ENCODE data around the gene PCNX4. TPM values are rescaled to one million over a fixed set of nuclear protein-coding genes. Genes with fewer than 3 reads are reported as not detected.

Gene PCNX4
- total and polyA plus RNA-seq, 8 donors, result 9.5 to 24.0 (median 16.1) TPM

GRCh38 chr14:60210703-60211102, 119.0 kb downstream of the PCNX4 start:
- no peak overlapping the region for H3K4me3 ChIP-seq
- H3K4me1 ChIP-seq, result no peaks in the 10 kb centered on the region
- ATAC-seq (no peak), DNase-seq (no peak), FAIRE-seq (no peak)
- TF ChIP-seq, protein P1, sequence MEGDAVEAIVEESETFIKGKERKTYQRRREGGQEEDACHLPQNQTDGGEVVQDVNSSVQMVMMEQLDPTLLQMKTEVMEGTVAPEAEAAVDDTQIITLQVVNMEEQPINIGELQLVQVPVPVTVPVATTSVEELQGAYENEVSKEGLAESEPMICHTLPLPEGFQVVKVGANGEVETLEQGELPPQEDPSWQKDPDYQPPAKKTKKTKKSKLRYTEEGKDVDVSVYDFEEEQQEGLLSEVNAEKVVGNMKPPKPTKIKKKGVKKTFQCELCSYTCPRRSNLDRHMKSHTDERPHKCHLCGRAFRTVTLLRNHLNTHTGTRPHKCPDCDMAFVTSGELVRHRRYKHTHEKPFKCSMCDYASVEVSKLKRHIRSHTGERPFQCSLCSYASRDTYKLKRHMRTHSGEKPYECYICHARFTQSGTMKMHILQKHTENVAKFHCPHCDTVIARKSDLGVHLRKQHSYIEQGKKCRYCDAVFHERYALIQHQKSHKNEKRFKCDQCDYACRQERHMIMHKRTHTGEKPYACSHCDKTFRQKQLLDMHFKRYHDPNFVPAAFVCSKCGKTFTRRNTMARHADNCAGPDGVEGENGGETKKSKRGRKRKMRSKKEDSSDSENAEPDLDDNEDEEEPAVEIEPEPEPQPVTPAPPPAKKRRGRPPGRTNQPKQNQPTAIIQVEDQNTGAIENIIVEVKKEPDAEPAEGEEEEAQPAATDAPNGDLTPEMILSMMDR (IDR thresholded peaks at IDR 0.05), result no peak
- H3K36me3 ChIP-seq, result no peaks in the 10 kb centered on the region
- H3K27me3 ChIP-seq, result no peaks in the 10 kb centered on the region
- intact Hi-C loops (cut with DNase I), result no loop called here
- no peak overlapping the region for H3K27ac ChIP-seq
- 64 to 76% methylated on average over 1 of the region's 1 CpG for WGBS, 2 donors
- no peaks in the 10 kb centered on the region for H3K9me3 ChIP-seq

DNA sequence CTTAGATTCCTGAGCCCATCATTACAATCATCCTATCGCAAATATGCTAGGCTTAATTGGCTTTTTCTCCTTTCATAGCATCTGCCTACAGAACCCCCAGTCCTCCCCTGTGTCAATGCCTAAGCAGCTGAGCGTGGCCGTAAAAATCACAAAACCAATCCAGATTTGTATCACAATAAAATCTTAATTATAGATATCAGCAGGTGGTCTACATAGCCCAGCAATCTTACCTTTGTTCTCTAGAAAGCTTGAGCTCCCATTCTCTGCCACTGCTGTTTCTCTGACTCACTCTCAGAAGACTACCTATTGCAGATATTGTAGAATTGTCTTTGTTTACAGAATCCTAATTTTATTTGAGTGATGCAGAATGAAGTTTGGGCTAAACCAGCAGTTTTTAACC, 119.4 kb downstream of the PCNX4 start:
- 95 to 96% methylated on average over 3 of the region's 3 CpGs for WGBS, 2 donors
- Histone ChIP-seq H3K4me1 (no peaks in the 10 kb centered on the region), H3K27ac (no peak overlapping the region), H3K36me3 (no peaks in the 10 kb centered on the region), H3K4me3 (no peak overlapping the region), H3K9me3 (no peaks in the 10 kb centered on the region), H3K27me3 (no peaks in the 10 kb centered on the region)
- DNase-seq (no peak), FAIRE-seq (no peak), ATAC-seq (no peak)
- TF ChIP-seq, protein P1 (IDR thresholded peaks at IDR 0.05), result no peak
- intact Hi-C loops (cut with DNase I), result no loop called here

- FAIRE-seq (no peak), ATAC-seq (no peak), DNase-seq (no peak)
- no peaks in the 10 kb centered on the region for H3K36me3 ChIP-seq
- intact Hi-C loops (cut with DNase I), result no loop called here
- no peaks in the 10 kb centered on the region for H3K27me3 ChIP-seq
- TF ChIP-seq, protein P1 (IDR thresholded peaks at IDR 0.05), result no peak
- no peak overlapping the region for H3K4me3 ChIP-seq
- no peaks in the 10 kb centered on the region for H3K4me1 ChIP-seq
- no peaks in the 10 kb centered on the region for H3K9me3 ChIP-seq
- 82 to 86% methylated on average over 5 of the region's 5 CpGs for WGBS, 2 donors
- no peak overlapping the region for H3K27ac ChIP-seq
These were observed 121.0 kb downstream of the PCNX4 start for GRCh38 chr14:60212503-60213371.

- no peaks in the 10 kb centered on the region for H3K4me1 ChIP-seq
- no peak for FAIRE-seq
- H3K36me3 ChIP-seq, result no peaks in the 10 kb centered on the region
- H3K27ac ChIP-seq, result no peak overlapping the region
- no peak for ATAC-seq
- no peak for DNase-seq
- TF ChIP-seq, protein P1 (IDR thresholded peaks at IDR 0.05), result no peak
- 78 to 84% methylated on average over 3 of the region's 3 CpGs for WGBS, 2 donors
- no peaks in the 10 kb centered on the region for H3K27me3 ChIP-seq
- no peak overlapping the region for H3K4me3 ChIP-seq
- no peaks in the 10 kb centered on the region for H3K9me3 ChIP-seq
- intact Hi-C loops (cut with DNase I), result no loop called here
These were observed 122.3 kb downstream of the PCNX4 start for GRCh38 chr14:60214003-60214402.
